HG03066 (cell line): ENCODE measurements around the gene PHF10.
A peak's percentile ranks its signal among the peaks of the same experiment; 100 is the strongest.

ENCODE experiments used
- ATAC-seq: cut with Tn5 transposase; IDR thresholded peaks from one replicate; pipeline ENCODE4 v1.9.1; 2021; ENCODE audit warnings: low read depth; ENCODE audit not compliant: unreplicated experiment

Gene PHF10

GRCh38 chr6:169678342-169678741 is 46.0 kb downstream of the PHF10 start:
- ATAC-seq, result no peak

GRCh38 chr6:169677096-169677495 is 47.2 kb downstream of the PHF10 start:
- no peak for ATAC-seq

- ATAC-seq, result no peak
Observed at GRCh38 chr6:169675011-169675410, 49.3 kb downstream of the PHF10 start.

GRCh38 chr6:169671563-169671962 is 52.7 kb downstream of the PHF10 start:
- ATAC-seq, result no peak

GRCh38 chr6:169669889-169670288 is 54.4 kb downstream of the PHF10 start:
- no peak for ATAC-seq

- no peak for ATAC-seq
Observed at GRCh38 chr6:169669147-169669546, 55.2 kb downstream of the PHF10 start.

GRCh38 chr6:169668203-169668847 is 56.0 kb downstream of the PHF10 start:
- ATAC-seq, result no peak

- no peak for ATAC-seq
Observed at GRCh38 chr6:169667716-169668115, 56.6 kb downstream of the PHF10 start.

GRCh38 chr6:169666441-169666840 is 57.9 kb downstream of the PHF10 start:
- ATAC-seq, result no peak

GRCh38 chr6:169665289-169665688 is 59.0 kb downstream of the PHF10 start:
- no peak for ATAC-seq

- no peak for ATAC-seq
Observed at GRCh38 chr6:169664227-169664626, 60.1 kb downstream of the PHF10 start.

- ATAC-seq, result no peak
Observed at GRCh38 chr6:169663468-169663867, 60.8 kb downstream of the PHF10 start.

GRCh38 chr6:169661391-169661756 is 62.9 kb downstream of the PHF10 start:
- ATAC-seq, result no peak

- ATAC-seq, result no peak
Observed at GRCh38 chr6:169660751-169661390, 63.4 kb downstream of the PHF10 start.

- ATAC-seq, result no peak
Observed at GRCh38 chr6:169659820-169660610, 64.3 kb downstream of the PHF10 start.

GRCh38 chr6:169657284-169657610 is 67.1 kb downstream of the PHF10 start:
- ATAC-seq, result no peak

- no peak for ATAC-seq
Observed at GRCh38 chr6:169656546-169657283, 67.6 kb downstream of the PHF10 start.

GRCh38 chr6:169654598-169655391 is 69.5 kb downstream of the PHF10 start:
- peak; percentile 92 for ATAC-seq
